ENCODE data around the gene KRT83.

KRT83 gene

DNA sequence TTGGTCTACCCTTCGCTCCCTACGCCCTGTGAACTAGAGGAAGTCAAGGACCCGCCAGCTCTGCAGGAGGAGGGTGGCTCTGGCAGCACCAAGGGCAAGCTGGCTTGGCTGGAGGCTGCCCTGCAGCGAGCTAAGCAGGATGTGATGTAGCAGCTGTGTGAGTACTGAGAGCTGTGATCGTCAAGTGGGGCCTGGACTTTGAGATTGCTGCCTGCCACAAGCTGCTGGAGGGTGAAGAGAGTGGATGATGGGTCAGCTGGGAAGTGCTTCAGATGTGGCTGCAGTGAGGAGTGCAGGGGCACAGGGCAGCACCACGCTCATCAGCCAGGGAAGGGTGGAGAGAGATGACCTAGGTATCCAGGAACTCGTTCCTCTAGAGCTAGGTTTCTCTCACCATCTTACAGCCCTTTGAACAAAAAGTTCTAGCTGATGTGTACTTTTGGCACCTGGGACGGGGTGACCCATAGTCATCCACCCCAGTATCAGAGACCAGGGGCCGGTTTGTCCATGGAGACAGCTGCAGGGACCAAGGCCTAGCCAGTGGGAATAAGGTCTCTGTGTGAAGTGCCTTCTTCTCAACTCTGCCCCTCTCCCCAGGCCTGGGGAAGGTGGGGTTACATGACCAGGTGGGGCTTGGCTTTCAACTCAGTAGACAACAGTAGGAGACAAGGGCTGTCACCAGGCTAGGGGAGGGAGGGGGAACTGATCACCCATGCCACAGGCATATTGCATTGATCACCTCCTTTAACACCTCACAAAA is 43.5 kb downstream of the KRT83 start:
- TF ChIP-seq, protein P1, sequence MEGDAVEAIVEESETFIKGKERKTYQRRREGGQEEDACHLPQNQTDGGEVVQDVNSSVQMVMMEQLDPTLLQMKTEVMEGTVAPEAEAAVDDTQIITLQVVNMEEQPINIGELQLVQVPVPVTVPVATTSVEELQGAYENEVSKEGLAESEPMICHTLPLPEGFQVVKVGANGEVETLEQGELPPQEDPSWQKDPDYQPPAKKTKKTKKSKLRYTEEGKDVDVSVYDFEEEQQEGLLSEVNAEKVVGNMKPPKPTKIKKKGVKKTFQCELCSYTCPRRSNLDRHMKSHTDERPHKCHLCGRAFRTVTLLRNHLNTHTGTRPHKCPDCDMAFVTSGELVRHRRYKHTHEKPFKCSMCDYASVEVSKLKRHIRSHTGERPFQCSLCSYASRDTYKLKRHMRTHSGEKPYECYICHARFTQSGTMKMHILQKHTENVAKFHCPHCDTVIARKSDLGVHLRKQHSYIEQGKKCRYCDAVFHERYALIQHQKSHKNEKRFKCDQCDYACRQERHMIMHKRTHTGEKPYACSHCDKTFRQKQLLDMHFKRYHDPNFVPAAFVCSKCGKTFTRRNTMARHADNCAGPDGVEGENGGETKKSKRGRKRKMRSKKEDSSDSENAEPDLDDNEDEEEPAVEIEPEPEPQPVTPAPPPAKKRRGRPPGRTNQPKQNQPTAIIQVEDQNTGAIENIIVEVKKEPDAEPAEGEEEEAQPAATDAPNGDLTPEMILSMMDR (IDR thresholded peaks at IDR 0.05; ENCODE audit: borderline replicate concordance, insufficient read depth, low read depth, low read length) = no peak
- no peak overlapping the region for H3K4me3 ChIP-seq (ENCODE audit: low read depth, low read length)

DNA sequence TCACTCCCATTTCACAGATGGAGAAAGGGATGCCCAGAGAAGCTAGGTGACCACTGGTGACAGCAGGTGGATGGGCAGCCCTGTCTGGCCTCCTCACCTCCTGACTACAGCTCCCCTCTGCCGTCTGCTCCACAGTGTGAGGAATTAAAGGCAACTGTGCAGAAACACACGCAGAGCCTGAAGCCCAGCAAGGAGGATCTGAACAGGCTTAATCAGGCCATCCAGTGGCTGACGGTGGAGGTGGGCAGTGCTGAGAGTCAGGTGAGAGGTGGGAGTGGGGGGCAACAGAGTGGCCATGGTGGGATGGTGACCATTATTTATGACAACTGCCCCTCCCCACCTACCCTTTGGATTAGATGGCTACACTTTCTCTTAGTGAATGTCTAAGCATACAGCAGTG is 45.5 kb downstream of the KRT83 start:
- H3K4me3 ChIP-seq (ENCODE audit: low read depth, low read length) = no peak overlapping the region
- TF ChIP-seq, protein P1 (IDR thresholded peaks at IDR 0.05; ENCODE audit: borderline replicate concordance, insufficient read depth, low read depth, low read length) = no peak

DNA sequence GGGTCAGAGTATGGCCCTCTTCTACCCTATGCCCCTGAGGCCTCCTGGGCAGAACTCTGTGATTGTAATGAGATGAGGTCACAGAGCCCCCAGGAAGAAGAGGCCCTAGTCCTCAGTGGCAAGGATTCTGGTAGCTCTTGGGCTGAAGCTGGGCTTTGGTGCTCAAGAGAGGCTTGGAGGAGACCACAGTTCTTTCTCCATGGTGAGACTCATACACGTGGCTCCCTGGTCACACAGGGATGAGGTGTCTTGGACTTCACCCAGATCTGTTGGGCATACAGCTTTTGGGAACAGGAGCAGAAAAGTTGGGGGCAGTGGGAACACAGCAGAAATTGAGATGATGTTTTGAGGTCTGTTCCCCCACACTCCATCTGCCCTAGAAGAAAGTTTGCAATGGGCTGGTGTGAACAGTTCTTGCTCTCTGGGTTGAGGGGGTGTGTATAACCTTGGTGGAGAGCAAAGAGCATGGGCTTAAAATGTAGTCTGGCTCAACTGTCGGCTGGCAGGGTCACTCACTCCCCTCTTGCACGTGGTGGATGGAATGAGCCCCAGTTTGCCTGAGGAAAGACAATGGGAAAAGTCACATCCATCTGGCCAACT is 46.6 kb downstream of the KRT83 start, which contains the start of gene KRT86:
KRT86 (plus strand) TSS at position 125 of the 600 bp plus-strand sequence. CDS start 27,272 bp downstream, outside the sequence.
- TF ChIP-seq, protein P1 (IDR thresholded peaks at IDR 0.05; ENCODE audit: borderline replicate concordance, insufficient read depth, low read depth, low read length) = no peak

DNA sequence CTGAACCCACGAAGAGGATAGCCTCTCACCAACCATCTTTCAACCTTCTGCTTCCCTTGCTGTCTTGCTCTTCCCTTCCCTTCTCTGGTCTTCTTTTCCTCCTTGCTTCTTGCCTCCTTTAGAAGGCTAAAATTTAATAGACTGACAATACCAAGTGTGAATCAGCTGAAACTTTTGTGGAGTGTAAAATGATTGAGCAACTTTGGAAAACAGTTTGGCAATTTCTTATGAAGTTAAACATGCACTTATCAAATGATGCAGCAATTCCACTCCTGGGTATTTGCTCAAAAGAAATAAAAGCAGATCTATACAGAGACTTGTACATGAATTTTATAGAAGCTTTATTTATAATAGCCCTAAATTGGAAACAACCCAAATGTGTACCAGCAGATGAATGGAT is 50.0 kb downstream of the KRT83 start:
- TF ChIP-seq, protein P1 (IDR thresholded peaks at IDR 0.05; ENCODE audit: borderline replicate concordance, insufficient read depth, low read depth, low read length) = no peak

More for the DNA sequence above, 46.6 kb downstream of the KRT83 start, which contains the start of gene KRT86:
- no peak within 1 kb of the TSS for H3K4me3 ChIP-seq (ENCODE audit: low read depth, low read length)

DNA sequence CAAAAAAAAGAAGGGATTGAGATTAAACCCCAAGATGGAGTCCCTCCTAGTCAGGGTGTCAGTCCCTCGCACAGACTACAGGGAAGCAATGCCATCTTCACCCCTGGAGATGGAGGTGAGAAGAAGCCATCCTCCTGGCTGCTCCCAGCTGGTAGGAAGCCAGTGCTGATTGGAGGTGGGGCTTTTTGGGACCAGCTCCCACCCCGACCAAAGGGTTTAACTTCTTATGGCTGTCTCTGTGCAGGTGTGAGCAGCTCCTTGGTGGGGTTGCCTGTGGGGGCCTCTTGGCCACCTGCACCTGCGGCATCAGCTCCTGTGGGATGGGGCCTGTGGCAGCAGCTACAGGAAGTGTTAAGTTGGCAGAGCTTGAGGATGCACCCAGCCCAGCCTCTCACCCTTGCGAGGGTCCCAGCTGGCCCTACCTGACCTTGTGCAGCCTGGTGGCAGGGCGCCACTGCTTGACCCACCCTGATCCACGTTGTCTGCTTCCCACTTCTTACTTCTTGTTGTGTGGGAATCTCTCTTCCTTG is 50.6 kb downstream of the KRT83 start:
- H3K4me3 ChIP-seq (ENCODE audit: low read depth, low read length) = no peak overlapping the region
- TF ChIP-seq, protein P1 (IDR thresholded peaks at IDR 0.05; ENCODE audit: borderline replicate concordance, insufficient read depth, low read depth, low read length) = no peak

More for the DNA sequence above, 50.0 kb downstream of the KRT83 start:
- H3K4me3 ChIP-seq (ENCODE audit: low read depth, low read length) = no peak overlapping the region

DNA sequence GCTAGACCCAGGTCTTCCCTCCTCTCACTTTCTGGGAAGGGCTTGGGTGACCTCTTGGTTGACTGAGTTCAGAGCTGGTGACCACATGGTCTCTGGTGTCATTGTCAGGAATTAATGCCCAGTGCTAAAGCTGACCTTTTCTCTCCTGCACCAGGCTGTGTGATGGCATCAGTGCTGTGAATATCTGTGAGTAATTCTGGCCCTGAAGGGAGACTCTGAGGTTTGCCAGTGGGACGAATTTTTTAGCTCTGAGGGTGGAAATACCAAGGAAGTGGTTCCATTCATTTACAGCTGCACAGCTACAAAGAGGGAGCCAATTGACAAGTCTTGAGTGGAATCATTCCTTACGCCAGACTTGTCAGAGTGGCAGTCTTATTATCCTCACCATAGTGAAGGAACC is 53.0 kb downstream of the KRT83 start:
- TF ChIP-seq, protein P1 (IDR thresholded peaks at IDR 0.05; ENCODE audit: borderline replicate concordance, insufficient read depth, low read depth, low read length) = no peak
- no peak overlapping the region for H3K4me3 ChIP-seq (ENCODE audit: low read depth, low read length)

Measured in GM12875 (cell line).